ENCODE results near the gene ACSF3.

DNA sequence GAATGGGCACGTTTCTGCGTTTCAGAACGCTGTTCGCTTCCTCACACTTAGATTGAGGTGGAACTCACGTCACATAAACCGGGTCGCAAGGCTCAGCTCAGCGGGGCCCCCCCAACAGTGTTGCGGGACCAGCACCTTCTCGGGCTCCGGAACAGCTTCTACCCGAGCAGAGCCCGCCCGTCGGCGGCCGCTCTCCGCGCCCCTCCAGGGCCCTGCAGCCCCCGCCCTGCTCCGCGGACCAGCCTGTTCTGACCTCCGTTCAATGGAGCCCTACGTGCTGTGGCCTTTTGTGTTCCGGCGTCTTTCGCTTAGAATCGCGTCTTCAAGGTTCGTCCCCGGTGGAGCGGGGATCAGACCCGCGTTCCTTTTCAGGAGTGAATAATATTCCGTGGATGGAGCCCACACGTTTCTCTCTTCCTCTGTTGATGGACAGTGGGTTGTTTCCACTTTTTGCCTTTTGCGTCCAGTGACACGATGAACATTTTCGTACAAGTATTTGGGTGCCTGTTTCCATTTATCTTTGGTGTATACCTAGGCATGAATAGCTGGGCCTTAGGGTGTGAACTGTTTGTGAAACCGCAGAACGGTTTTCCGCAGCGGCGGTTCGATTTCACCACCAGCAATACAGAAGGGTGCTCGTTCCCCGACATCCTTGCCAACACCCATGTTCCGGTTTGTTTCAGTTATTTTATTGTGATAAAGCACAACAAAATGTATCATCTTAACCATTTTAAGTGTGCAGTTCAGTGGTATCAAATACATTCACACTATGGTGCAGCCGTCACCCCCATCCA lies 109.0 kb downstream of the ACSF3 start:
- TF ChIP-seq, protein P1, sequence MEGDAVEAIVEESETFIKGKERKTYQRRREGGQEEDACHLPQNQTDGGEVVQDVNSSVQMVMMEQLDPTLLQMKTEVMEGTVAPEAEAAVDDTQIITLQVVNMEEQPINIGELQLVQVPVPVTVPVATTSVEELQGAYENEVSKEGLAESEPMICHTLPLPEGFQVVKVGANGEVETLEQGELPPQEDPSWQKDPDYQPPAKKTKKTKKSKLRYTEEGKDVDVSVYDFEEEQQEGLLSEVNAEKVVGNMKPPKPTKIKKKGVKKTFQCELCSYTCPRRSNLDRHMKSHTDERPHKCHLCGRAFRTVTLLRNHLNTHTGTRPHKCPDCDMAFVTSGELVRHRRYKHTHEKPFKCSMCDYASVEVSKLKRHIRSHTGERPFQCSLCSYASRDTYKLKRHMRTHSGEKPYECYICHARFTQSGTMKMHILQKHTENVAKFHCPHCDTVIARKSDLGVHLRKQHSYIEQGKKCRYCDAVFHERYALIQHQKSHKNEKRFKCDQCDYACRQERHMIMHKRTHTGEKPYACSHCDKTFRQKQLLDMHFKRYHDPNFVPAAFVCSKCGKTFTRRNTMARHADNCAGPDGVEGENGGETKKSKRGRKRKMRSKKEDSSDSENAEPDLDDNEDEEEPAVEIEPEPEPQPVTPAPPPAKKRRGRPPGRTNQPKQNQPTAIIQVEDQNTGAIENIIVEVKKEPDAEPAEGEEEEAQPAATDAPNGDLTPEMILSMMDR (IDR thresholded peaks at IDR 0.05), result no peak
- no peak for TF ChIP-seq POLR2A (IDR thresholded peaks at IDR 0.05)
